IMR-90 (cell line): ENCODE data around the gene STRA8. TPM values are rescaled to one million over a fixed set of nuclear protein-coding genes. Genes with fewer than 3 reads are reported as not detected.

ENCODE experiments used
- ATAC-seq: fragments of 200-7000 bp; cut with Tn5 transposase; 2 replicates; pipeline ENCODE4 v1.9.1; 2020; ENCODE audit warnings: low read depth, mild to moderate bottlenecking, moderate library complexity
- BruUV-seq: library from RNA; stranded (reverse); fragments of 400-500 nt; replicated peaks from 2 replicates; lab custom pipeline; 2021; lab: Mats Ljungman, UMichigan
- CTCF ChIA-PET: fragments of 300-600 bp; formaldehyde crosslinking; extraction: SDS; loops from one replicate; lab custom pipeline; 2021; ENCODE audit warnings: antibody characterized with exemption; lab: Yijun Ruan, JAX
- POLR2A ChIA-PET: fragments of 300-600 bp; sonication (Branson Sonifier 250); formaldehyde crosslinking; loops from one replicate; lab custom pipeline; 2022; ENCODE audit warnings: antibody characterized with exemption; ENCODE audit not compliant: unreplicated experiment; lab: Charles Lee
- DNase-seq: peaks from one replicate; pipeline ENCODE4 v3.0.0; 2013
- H2AFZ ChIP-seq: replicated peaks from 2 replicates; pipeline ENCODE3; 2013; ENCODE audit warnings: low read length, mild to moderate bottlenecking; ENCODE audit not compliant: poor library complexity
- H2AK5ac ChIP-seq: 2 replicates; pipeline ENCODE4 v1.6.1; 2013; ENCODE audit warnings: low read depth, low read length, inconsistent platforms
- H2AK9ac ChIP-seq: replicated peaks from 2 replicates; pipeline ENCODE3; 2013; ENCODE audit warnings: mild to moderate bottlenecking, low read depth, low read length, moderate library complexity; ENCODE audit not compliant: poor library complexity
- H2BK120ac ChIP-seq: 2 replicates; pipeline ENCODE4 v1.6.1; 2013; ENCODE audit warnings: low read depth, low read length, inconsistent platforms
- H2BK15ac ChIP-seq: 3 replicates; pipeline ENCODE4 v1.6.1; 2013; ENCODE audit warnings: low read depth, low read length, inconsistent platforms
- H2BK20ac ChIP-seq: 2 replicates; pipeline ENCODE4 v1.6.1; 2013; ENCODE audit warnings: low read depth, mild to moderate bottlenecking, inconsistent platforms, low read length, moderate library complexity
- H2BK5ac ChIP-seq: 2 replicates; pipeline ENCODE4 v1.6.1; 2013; ENCODE audit warnings: mild to moderate bottlenecking, low read depth, low read length, inconsistent platforms; ENCODE audit not compliant: poor library complexity, severe bottlenecking
- H3K14ac ChIP-seq: replicated peaks from 2 replicates; pipeline ENCODE4 v1.6.1; 2013; ENCODE audit warnings: low read depth, low read length, inconsistent platforms
- H3K18ac ChIP-seq: 2 replicates; pipeline ENCODE4 v1.6.1; 2013; ENCODE audit warnings: low read depth, low read length, control low read depth
- H3K23ac ChIP-seq: 2 replicates; pipeline ENCODE4 v1.6.1; 2013; ENCODE audit warnings: low read depth, low read length, inconsistent platforms
- H3K27ac ChIP-seq: 2 replicates; pipeline ENCODE4 v1.5.1; 2013; ENCODE audit warnings: mild to moderate bottlenecking, control low read depth, low read length; ENCODE audit not compliant: insufficient read depth
- H3K27me3 ChIP-seq: 2 replicates; pipeline ENCODE4 v1.6.1; 2013; ENCODE audit warnings: low read length; ENCODE audit not compliant: control insufficient read depth, insufficient read depth
- H3K36me3 ChIP-seq: 2 replicates; pipeline ENCODE4 v1.6.1; 2013; ENCODE audit warnings: low read length, mixed read lengths; ENCODE audit not compliant: control insufficient read depth, insufficient read depth
- H3K4ac ChIP-seq: 2 replicates; pipeline ENCODE4 v1.6.1; 2013; ENCODE audit warnings: low read depth, low read length, inconsistent platforms
- H3K4me1 ChIP-seq: 2 replicates; pipeline ENCODE4 v1.6.1; 2013; ENCODE audit warnings: low read length, mixed read lengths; ENCODE audit not compliant: control insufficient read depth, insufficient read depth
- H3K4me2 ChIP-seq: 2 replicates; pipeline ENCODE4 v1.6.1; 2013; ENCODE audit warnings: low read depth, mild to moderate bottlenecking, control low read depth, low read length, moderate library complexity
- H3K4me3 ChIP-seq: 2 replicates; pipeline ENCODE4 v1.5.1; 2013; ENCODE audit warnings: low read depth, mild to moderate bottlenecking, control low read depth, low read length, moderate library complexity; ENCODE audit not compliant: insufficient read depth
- H3K56ac ChIP-seq: 2 replicates; pipeline ENCODE4 v1.6.1; 2013; ENCODE audit warnings: low read length, inconsistent platforms; ENCODE audit not compliant: insufficient read depth; ENCODE audit errors: extremely low read depth
- H3K79me1 ChIP-seq, 2 experiments: 2 replicates each; pipeline ENCODE4 v1.6.1; 2013; ENCODE audit warnings: low read length in 2 of 2, inconsistent platforms in 1 of 2, low read depth in 1 of 2
- H3K9ac ChIP-seq: 2 replicates; pipeline ENCODE4 v1.6.1; 2013; ENCODE audit warnings: low read depth, low read length, control low read depth
- H3K9me1 ChIP-seq: 2 replicates; pipeline ENCODE4 v1.6.1; 2013; ENCODE audit warnings: low read length, inconsistent platforms; ENCODE audit not compliant: insufficient read depth
- H3K9me3 ChIP-seq: 2 replicates; pipeline ENCODE4 v1.6.1; 2013; ENCODE audit warnings: low read length; ENCODE audit not compliant: control insufficient read depth, insufficient read depth
- H4K20me1 ChIP-seq: 2 replicates; pipeline ENCODE4 v1.6.1; 2013; ENCODE audit warnings: low read length, inconsistent platforms; ENCODE audit not compliant: insufficient read depth
- H4K5ac ChIP-seq: 2 replicates; pipeline ENCODE4 v1.6.1; 2013; ENCODE audit warnings: mild to moderate bottlenecking, low read depth, low read length, control low read depth
- H4K8ac ChIP-seq, 2 experiments: 2 replicates each; pipeline ENCODE4 v1.6.1; 2013; ENCODE audit warnings: low read depth in 2 of 2, low read length in 2 of 2, control low read depth in 1 of 2, inconsistent platforms in 1 of 2
- H4K91ac ChIP-seq: 2 replicates; pipeline ENCODE4 v1.6.1; 2013; ENCODE audit warnings: low read depth, low read length, inconsistent platforms; ENCODE audit not compliant: insufficient read depth
- BHLHE40 ChIP-seq: fragments of 150-350 bp; IDR thresholded peaks from 2 replicates; pipeline ENCODE4 v1.6.1; 2016; ENCODE audit warnings: mild to moderate bottlenecking, low read depth, low read length
- CHD1 ChIP-seq: IDR thresholded peaks from 2 replicates; pipeline ENCODE4 v1.6.1; 2012; ENCODE audit warnings: low read depth, low read length, improper control_type of control experiment
- FOS ChIP-seq: fragments of 150-350 bp; IDR thresholded peaks from 2 replicates; pipeline ENCODE4 v1.6.1; 2016; ENCODE audit warnings: low read depth, low read length
- MAFK ChIP-seq: IDR thresholded peaks from 2 replicates; pipeline ENCODE4 v1.6.1; 2012; ENCODE audit warnings: low read depth, low read length, improper control_type of control experiment
- POLR2A ChIP-seq: IDR thresholded peaks from 2 replicates; pipeline ENCODE4 v1.6.1; 2012; ENCODE audit warnings: mild to moderate bottlenecking, low read depth, low read length
- RAD21 ChIP-seq: IDR thresholded peaks from 2 replicates; pipeline ENCODE4 v1.6.1; 2012; ENCODE audit warnings: low read length, improper control_type of control experiment
- RCOR1 ChIP-seq: IDR thresholded peaks from 2 replicates; pipeline ENCODE4 v1.6.1; 2012; ENCODE audit warnings: mild to moderate bottlenecking, low read length, improper control_type of control experiment; ENCODE audit not compliant: insufficient replicate concordance
- RFX5 ChIP-seq: IDR thresholded peaks from 2 replicates; pipeline ENCODE4 v1.8.0; 2012; ENCODE audit warnings: low read depth, mild to moderate bottlenecking, low read length, moderate library complexity
- WGBS, 2 experiments: methylation state at CpG; one replicate each; pipeline versions ENCODE4 v1.1.5 to v1.1.7; 2013; ENCODE audit warnings: missing lambda C conversion rate in 2 of 2; ENCODE audit not compliant: insufficient read length in 1 of 2; ENCODE audit errors: extremely low coverage in 2 of 2; 5-methylcytosine and 5-hydroxymethylcytosine counted together
- dilution Hi-C: fragments of 300-500 bp; cut with HindIII; formaldehyde crosslinking; loops from one replicate; pipeline ENCODE4 v1.14.3; 2018; ENCODE audit warnings: low sequenced_read_pairs; ENCODE audit not compliant: unreplicated experiment
- in situ Hi-C: fragments of 300-500 bp; cut with MboI; formaldehyde crosslinking; loops from 3 replicates; pipeline ENCODE4 v1.14.3; 2019; ENCODE audit warnings: low sequenced_read_pairs, inconsistent platforms, mixed read lengths
- intact Hi-C: fragments of 100-400 bp; cut with micrococcal nuclease; formaldehyde crosslinking; loops from 2 replicates; pipeline ENCODE4 v1.10.0; 2022
- polyA plus RNA-seq, 3 experiments: library from polyadenylated mRNA; depleted of rRNA; stranded (reverse); fragments of >200 nt; gene quantifications; 2 replicates each; pipeline ENCODE4 v1.2.3, GENCODE V29; 2012; ENCODE audit warnings: low replicate concordance in 1 of 3
- total RNA-seq: library from RNA; depleted of rRNA; stranded (reverse); fragments of >200 nt; gene quantifications from 2 replicates; pipeline ENCODE4 v1.2.3, GENCODE V29; 2012
- TF ChIP-seq, protein P1 (sequence below): conservative IDR thresholded peaks from 2 replicates; pipeline ENCODE4 v1.5.1; 2012; ENCODE audit warnings: mild to moderate bottlenecking, low read depth, low read length, improper control_type of control experiment
- TF ChIP-seq, protein P2 (sequence below): fragments of 150-350 bp; IDR thresholded peaks from 2 replicates; pipeline ENCODE4 v1.6.1; 2017; ENCODE audit warnings: mild to moderate bottlenecking, antibody characterized with exemption, low read length, low read depth
- TF ChIP-seq, protein P3 (sequence below): fragments of 150-350 bp; IDR thresholded peaks from 2 replicates; pipeline ENCODE4 v1.6.1; 2016; ENCODE audit warnings: low read depth, mild to moderate bottlenecking, low read length, moderate library complexity, borderline replicate concordance

STRA8 gene
- total and polyA plus RNA-seq, 2 of the 4 experiments (the other 2 are of a cell fraction), result not detected

DNA sequence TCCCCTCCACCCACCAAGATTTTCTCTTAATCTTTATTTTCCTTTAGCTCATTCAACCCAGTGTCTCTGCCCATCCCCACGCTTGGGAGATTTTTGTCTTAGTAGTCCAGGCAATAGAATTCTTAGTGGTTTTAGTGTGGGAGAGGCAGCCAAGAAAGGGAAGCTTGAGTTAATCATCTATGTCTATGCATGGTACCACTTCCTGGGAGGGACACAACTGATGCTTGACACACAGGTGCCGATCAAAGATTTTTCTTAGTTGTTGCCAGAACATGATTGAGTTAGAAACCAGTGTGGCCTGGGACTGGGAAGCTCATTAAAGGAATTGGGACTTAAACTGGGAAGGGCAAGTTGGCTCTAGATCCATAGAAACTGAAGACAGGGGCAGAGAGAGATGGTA lies 3.1 kb downstream of the STRA8 start:
- H3K56ac ChIP-seq, result no peak overlapping the region
- H4K20me1 ChIP-seq, result no peaks in the 10 kb centered on the region
- WGBS, 2 experiments, result 89% methylated on average over 1 of the region's 2 CpGs; no CpG with 5 or more reads in 1 of the 2 experiments
- H4K8ac ChIP-seq, result no peak overlapping the region
- TF ChIP-seq POLR2A (no peak), BHLHE40 (no peak), FOS (no peak), RFX5 (no peak), RAD21 (no peak), RCOR1 (no peak), MAFK (no peak), CHD1 (no peak)
- TF ChIP-seq, protein P1, sequence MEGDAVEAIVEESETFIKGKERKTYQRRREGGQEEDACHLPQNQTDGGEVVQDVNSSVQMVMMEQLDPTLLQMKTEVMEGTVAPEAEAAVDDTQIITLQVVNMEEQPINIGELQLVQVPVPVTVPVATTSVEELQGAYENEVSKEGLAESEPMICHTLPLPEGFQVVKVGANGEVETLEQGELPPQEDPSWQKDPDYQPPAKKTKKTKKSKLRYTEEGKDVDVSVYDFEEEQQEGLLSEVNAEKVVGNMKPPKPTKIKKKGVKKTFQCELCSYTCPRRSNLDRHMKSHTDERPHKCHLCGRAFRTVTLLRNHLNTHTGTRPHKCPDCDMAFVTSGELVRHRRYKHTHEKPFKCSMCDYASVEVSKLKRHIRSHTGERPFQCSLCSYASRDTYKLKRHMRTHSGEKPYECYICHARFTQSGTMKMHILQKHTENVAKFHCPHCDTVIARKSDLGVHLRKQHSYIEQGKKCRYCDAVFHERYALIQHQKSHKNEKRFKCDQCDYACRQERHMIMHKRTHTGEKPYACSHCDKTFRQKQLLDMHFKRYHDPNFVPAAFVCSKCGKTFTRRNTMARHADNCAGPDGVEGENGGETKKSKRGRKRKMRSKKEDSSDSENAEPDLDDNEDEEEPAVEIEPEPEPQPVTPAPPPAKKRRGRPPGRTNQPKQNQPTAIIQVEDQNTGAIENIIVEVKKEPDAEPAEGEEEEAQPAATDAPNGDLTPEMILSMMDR, result no peak
- TF ChIP-seq, protein P2, sequence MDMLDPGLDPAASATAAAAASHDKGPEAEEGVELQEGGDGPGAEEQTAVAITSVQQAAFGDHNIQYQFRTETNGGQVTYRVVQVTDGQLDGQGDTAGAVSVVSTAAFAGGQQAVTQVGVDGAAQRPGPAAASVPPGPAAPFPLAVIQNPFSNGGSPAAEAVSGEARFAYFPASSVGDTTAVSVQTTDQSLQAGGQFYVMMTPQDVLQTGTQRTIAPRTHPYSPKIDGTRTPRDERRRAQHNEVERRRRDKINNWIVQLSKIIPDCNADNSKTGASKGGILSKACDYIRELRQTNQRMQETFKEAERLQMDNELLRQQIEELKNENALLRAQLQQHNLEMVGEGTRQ, result no peak
- TF ChIP-seq, protein P3, sequence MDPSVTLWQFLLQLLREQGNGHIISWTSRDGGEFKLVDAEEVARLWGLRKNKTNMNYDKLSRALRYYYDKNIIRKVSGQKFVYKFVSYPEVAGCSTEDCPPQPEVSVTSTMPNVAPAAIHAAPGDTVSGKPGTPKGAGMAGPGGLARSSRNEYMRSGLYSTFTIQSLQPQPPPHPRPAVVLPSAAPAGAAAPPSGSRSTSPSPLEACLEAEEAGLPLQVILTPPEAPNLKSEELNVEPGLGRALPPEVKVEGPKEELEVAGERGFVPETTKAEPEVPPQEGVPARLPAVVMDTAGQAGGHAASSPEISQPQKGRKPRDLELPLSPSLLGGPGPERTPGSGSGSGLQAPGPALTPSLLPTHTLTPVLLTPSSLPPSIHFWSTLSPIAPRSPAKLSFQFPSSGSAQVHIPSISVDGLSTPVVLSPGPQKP, result no peak
- H3K9me3 ChIP-seq, result no peaks in the 10 kb centered on the region
- H2BK120ac ChIP-seq, result no peak overlapping the region
- H3K4ac ChIP-seq, result no peak overlapping the region
- no peak overlapping the region for H2BK20ac ChIP-seq
- H3K27me3 ChIP-seq, result peaks cover 24% of the 10 kb centered on the region
- dilution Hi-C loops (no loop called here), in situ Hi-C loops (no loop called here), intact Hi-C loops (no loop called here)
- no peak overlapping the region for H4K91ac ChIP-seq
- ChIA-PET POLR2A (interaction anchor here (0.6 kb wide), 1 partner anchor 52 kb away, joined by 4 read pairs; no protein-coding TSS in a partner anchor), CTCF (interaction anchor here (0.6 kb wide), 2 partner anchors 63 to 534 kb away, joined by 3 to 4 read pairs; no protein-coding TSS in a partner anchor)
- H3K4me1 ChIP-seq, result no peaks in the 10 kb centered on the region
- ATAC-seq (no peak), DNase-seq (no peak)
- no peak overlapping the region for H2AK9ac ChIP-seq
- no peak overlapping the region for H2AFZ ChIP-seq
- H3K14ac ChIP-seq, result no peak overlapping the region
- H2BK15ac ChIP-seq, result no peak overlapping the region
- no peaks in the 10 kb centered on the region for H3K36me3 ChIP-seq
- BruUV-seq, result no TSS peak
- H3K9ac ChIP-seq, result no peak overlapping the region
- no peak overlapping the region for H3K23ac ChIP-seq
- no peak overlapping the region for H3K4me3 ChIP-seq
- H3K4me2 ChIP-seq, result no peak overlapping the region
- H3K9me1 ChIP-seq, result no peaks in the 10 kb centered on the region
- no peak overlapping the region for H3K27ac ChIP-seq
- no peak overlapping the region for H2AK5ac ChIP-seq
- H4K5ac ChIP-seq, result no peak overlapping the region
- no peak overlapping the region for H3K18ac ChIP-seq
- H2BK5ac ChIP-seq, result no peak overlapping the region
- H3K79me1 ChIP-seq, result no peaks in the 10 kb centered on the region
